Heart left ventricle (tissue), 13 donors: Measurements from ENCODE around the gene KIRREL3.

Source experiments
- CTCF ChIP-seq, 12 donors: fragments of 200-600 bp; sonication (generic) in 4 of 12; IDR thresholded peaks; one replicate each; pipeline versions ENCODE4 v1.5.0 to v1.8.0; 2018 to 2022; ENCODE audit warnings: antibody characterized with exemption in 12 of 12, mild to moderate bottlenecking in 5 of 12
- POLR2A ChIP-seq, 2 donors: fragments of 450-650 bp; IDR thresholded peaks; one replicate each; pipeline ENCODE4 v1.6.1; 2017; ENCODE audit warnings: antibody characterized with exemption in 2 of 2, mild to moderate bottlenecking in 2 of 2, moderate library complexity in 2 of 2
- donor health status: ischemic (EF 13 %, LVEDD 7.1; RV severe dilation, severe dysfunction).
- donor health status: DM: no; HTN: yes; CAD: no.
- donor health status: DM: no; HTN: no; CAD: no.
- donor health status: ischemic (EF 25% LVEDD 6.9; RV normal size, moderate dysfunction).
- donor health status: ischemic (EF 25% LVEDD 5.7; RV mildly dilated, moderate dysfunction).
- donor health status: ischemic (EF 35%, LVEDD 5.7; RV mildly dilated, moderate dysfunction).
- donor health status: nonischemic (EF 11% LVEDD 7.7; RV severe dilation, severe dysfunction).
- donor health status: DM: yes; HTN: yes; CAD: no.
- donor health status: PGD.
- donor health status: ischemic (EF 29% LVEDD 5.4; RV normal size, mild dysfunction).
- donor health status: nonischemic (EF 23%, LVEDD 6.1; RV moderate dilation, normal function).

GRCh38 chr11:126897430-126897829, 103.1 kb downstream of the KIRREL3 start:
- TF ChIP-seq CTCF (IDR thresholded peaks at IDR 0.05) (no peak), POLR2A (IDR thresholded peaks at IDR 0.05) (no peak)
